B cell (primary cell): ENCODE results near the gene MS4A12. TPM values are rescaled to one million over a fixed set of nuclear protein-coding genes. Genes with fewer than 3 reads are reported as not detected.

Experiments
- ATAC-seq: fragments of 200-7000 bp; cut with Tn5 transposase; one replicate; pipeline ENCODE4 v1.10.0; 2021; ENCODE audit warnings: low read depth, mild to moderate bottlenecking, moderate number of reproducible peaks, moderate library complexity
- CTCF ChIA-PET: fragments of 350-600 bp; sonication (Branson Sonifier 250); formaldehyde crosslinking; loops from one replicate; lab custom pipeline; 2021; ENCODE audit warnings: antibody characterized with exemption, inconsistent platforms; lab: Charles Lee
- POLR2A ChIA-PET: fragments of 350-600 bp; sonication (Branson Sonifier 250); formaldehyde crosslinking; loops from one replicate; lab custom pipeline; 2021; ENCODE audit warnings: antibody characterized with exemption; lab: Charles Lee
- DNase-seq: peaks from one replicate; pipeline ENCODE4 v3.0.0; 2013
- H2AFZ ChIP-seq: 2 replicates; pipeline ENCODE4 v1.6.1; 2012; ENCODE audit warnings: mild to moderate bottlenecking, low read depth, low read length; ENCODE audit not compliant: insufficient read depth, poor library complexity, severe bottlenecking
- H3K27ac ChIP-seq, 2 donors: 1 replicate in 1 of 2; 2 replicates in 1 of 2; pipeline ENCODE4 v1.5.1; 2012 to 2013; ENCODE audit warnings: low read length in 2 of 2, mild to moderate bottlenecking in 2 of 2, moderate library complexity in 1 of 2
- H3K27me3 ChIP-seq, 4 experiments: fragments of 200-600 bp in 1 of 4; sonication (generic) in 1 of 4; replicated peaks in 1 of 4; 1 replicate in 2 of 4; 2 replicates in 2 of 4; pipeline versions ENCODE4 v1.6.1 to v1.7.0; 2013 to 2016; ENCODE audit warnings: low read length in 3 of 4, mild to moderate bottlenecking in 2 of 4, mixed read lengths in 1 of 4, moderate library complexity in 1 of 4; ENCODE audit not compliant: insufficient read depth in 4 of 4, control insufficient read depth in 3 of 4; ENCODE audit errors: control extremely low read depth in 1 of 4
- H3K36me3 ChIP-seq, 2 experiments: replicated peaks in 1 of 2; 1 replicate in 1 of 2; 2 replicates in 1 of 2; pipeline versions ENCODE4 v1.6.1 to v1.7.1; 2013; ENCODE audit warnings: low read length in 1 of 2; ENCODE audit not compliant: insufficient read depth in 2 of 2, control insufficient read depth in 1 of 2; ENCODE audit errors: control extremely low read depth in 1 of 2, extremely low read depth in 1 of 2
- H3K4me1 ChIP-seq, 2 donors: fragments of 200-600 bp in 1 of 2; sonication (generic) in 1 of 2; 1 replicate in 1 of 2; 2 replicates in 1 of 2; pipeline versions ENCODE4 v1.5.1 to v1.6.1; 2013 to 2017; ENCODE audit warnings: low read length in 2 of 2; ENCODE audit not compliant: control insufficient read depth in 2 of 2, insufficient read depth in 2 of 2
- H3K4me2 ChIP-seq: replicated peaks from 2 replicates; pipeline ENCODE3; 2012; ENCODE audit warnings: mild to moderate bottlenecking, low read depth, low read length; ENCODE audit not compliant: poor library complexity, severe bottlenecking
- H3K4me3 ChIP-seq, 5 experiments: fragments of 200-600 bp in 1 of 5; sonication (generic) in 1 of 5; 1 replicate in 3 of 5; 2 replicates in 2 of 5; pipeline versions ENCODE4 v1.5.1 to v1.7.0; 2011 to 2016; ENCODE audit warnings: low read length in 4 of 5, mild to moderate bottlenecking in 4 of 5, low read depth in 2 of 5, control low read depth in 1 of 5, moderate library complexity in 1 of 5; ENCODE audit not compliant: insufficient read depth in 1 of 5; ENCODE audit errors: control extremely low read depth in 1 of 5, extremely low read depth in 1 of 5
- H3K79me2 ChIP-seq: fragments of 200-600 bp; sonication (generic); one replicate; pipeline ENCODE4 v1.6.0; 2016; ENCODE audit warnings: low read length; ENCODE audit not compliant: control insufficient read depth, insufficient read depth
- H3K9ac ChIP-seq: fragments of 200-600 bp; sonication (generic); 2 replicates; pipeline ENCODE4 v1.6.1; 2017; ENCODE audit warnings: mild to moderate bottlenecking, low read length, moderate library complexity
- H3K9me3 ChIP-seq, 3 donors: one replicate each; pipeline versions ENCODE4 v1.6.1 to v1.7.1; 2013; ENCODE audit warnings: low read length in 2 of 3; ENCODE audit not compliant: control insufficient read depth in 2 of 3, insufficient read depth in 1 of 3; ENCODE audit errors: control extremely low read depth in 1 of 3
- H4K20me1 ChIP-seq: 2 replicates; pipeline ENCODE4 v1.6.0; 2012; ENCODE audit warnings: mild to moderate bottlenecking, low read length; ENCODE audit not compliant: insufficient read depth, control insufficient read depth, poor library complexity, severe bottlenecking
- H3K27ac Mint-ChIP-seq: one replicate; pipeline ENCODE4 v1.8.0; 2021; ENCODE audit warnings: mixed read lengths
- H3K27me3 Mint-ChIP-seq: one replicate; pipeline ENCODE4 v1.8.0; 2021; ENCODE audit warnings: mixed read lengths
- H3K4me1 Mint-ChIP-seq: one replicate; pipeline ENCODE4 v1.8.0; 2021; ENCODE audit warnings: mixed read lengths
- H3K4me3 Mint-ChIP-seq: one replicate; pipeline ENCODE4 v1.8.0; 2021; ENCODE audit warnings: mixed read lengths
- H3K9me3 Mint-ChIP-seq: one replicate; pipeline ENCODE4 v1.8.0; 2022; ENCODE audit warnings: mixed read lengths; ENCODE audit not compliant: insufficient read depth
- EZH2 ChIP-seq: IDR thresholded peaks from 2 replicates; pipeline ENCODE4 v1.6.1; 2012; ENCODE audit warnings: borderline replicate concordance, low read depth, mild to moderate bottlenecking, moderate library complexity, low read length; ENCODE audit not compliant: insufficient read depth, poor library complexity, severe bottlenecking
- WGBS: methylation state at CpG from one replicate; pipeline ENCODE4 v1.1.5; 2013; ENCODE audit warnings: missing lambda C conversion rate; ENCODE audit not compliant: insufficient coverage; 5-methylcytosine and 5-hydroxymethylcytosine counted together
- intact Hi-C: fragments of 100-400 bp; cut with micrococcal nuclease; formaldehyde crosslinking; loops from one replicate; pipeline ENCODE4 v1.10.0; 2022
- polyA plus RNA-seq: library from polyadenylated mRNA; depleted of rRNA; stranded (reverse); fragments of >200 nt; gene quantifications from 2 replicates; pipeline ENCODE4 v1.2.3, GENCODE V29; 2012
- total RNA-seq, 2 donors: library from RNA; stranded (reverse); fragments of 120-200 nt in 1 of 2; gene quantifications; 1 replicate in 1 of 2; 2 replicates in 1 of 2; pipeline versions ENCODE4 v1.2.3 to v1.2.4, GENCODE V29; 2013 to 2022
- TF ChIP-seq, protein P1 (sequence below): fragments of 200-600 bp; IDR thresholded peaks from one replicate; pipeline ENCODE4 v1.8.0; 2022; ENCODE audit warnings: antibody characterized with exemption, mild to moderate bottlenecking

MS4A12 gene
- total and polyA plus RNA-seq, 2 donors (not counting 1 experiment from before 2014, with no cell fraction given) = not detected

DNA sequence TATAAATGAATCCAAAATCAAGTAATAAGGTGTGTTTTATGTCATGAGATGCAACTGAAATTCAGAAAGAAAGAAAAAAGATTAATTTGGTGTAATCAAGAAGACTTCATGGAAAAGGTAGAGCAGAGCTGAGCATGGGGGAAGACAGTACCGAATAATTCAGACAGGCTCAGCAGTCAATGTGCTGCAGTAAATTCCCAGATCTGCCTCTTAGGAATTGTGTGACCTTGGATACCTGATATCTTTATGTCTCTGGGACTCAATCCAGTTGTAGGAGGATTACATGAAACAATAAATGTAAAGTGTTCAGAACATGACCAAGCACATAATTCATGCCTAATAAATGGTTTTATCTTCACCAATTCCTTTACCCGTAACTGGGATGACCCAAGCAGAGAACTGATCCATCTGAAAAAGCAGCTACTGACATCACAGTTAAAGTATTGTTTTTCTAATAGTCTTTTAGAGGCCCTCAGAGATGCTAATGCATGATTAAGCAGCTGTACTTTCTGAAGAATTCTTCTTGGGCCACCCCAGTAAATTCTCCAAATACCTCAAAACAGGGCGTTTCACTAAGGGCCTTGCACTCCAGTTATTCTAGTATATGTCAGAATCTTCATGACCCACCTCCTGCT is 7.8 kb downstream of the MS4A12 start:
- Mint-ChIP-seq H3K9me3 (no peaks in the 10 kb centered on the region), H3K4me3 (no peak overlapping the region), H3K4me1 (peaks cover 28% of the 10 kb centered on the region), H3K27ac (no peak overlapping the region), H3K27me3 (no peaks in the 10 kb centered on the region)
- no peak for ATAC-seq
- Histone ChIP-seq H3K9ac (no peak overlapping the region), H3K4me2 (no peak overlapping the region), H3K27me3 (no peaks in the 10 kb centered on the region), H3K79me2 (no peaks in the 10 kb centered on the region), H3K27ac (no peak overlapping the region), H4K20me1 (no peaks in the 10 kb centered on the region), H3K36me3 (no peaks in the 10 kb centered on the region), H3K4me1 (peaks cover 27 to 39% of the 10 kb centered on the region in 2 donors), H3K4me3 (no peak overlapping the region), H2AFZ (no peak overlapping the region), H3K9me3 (no peaks in the 10 kb centered on the region)
- TF ChIP-seq, protein P1, sequence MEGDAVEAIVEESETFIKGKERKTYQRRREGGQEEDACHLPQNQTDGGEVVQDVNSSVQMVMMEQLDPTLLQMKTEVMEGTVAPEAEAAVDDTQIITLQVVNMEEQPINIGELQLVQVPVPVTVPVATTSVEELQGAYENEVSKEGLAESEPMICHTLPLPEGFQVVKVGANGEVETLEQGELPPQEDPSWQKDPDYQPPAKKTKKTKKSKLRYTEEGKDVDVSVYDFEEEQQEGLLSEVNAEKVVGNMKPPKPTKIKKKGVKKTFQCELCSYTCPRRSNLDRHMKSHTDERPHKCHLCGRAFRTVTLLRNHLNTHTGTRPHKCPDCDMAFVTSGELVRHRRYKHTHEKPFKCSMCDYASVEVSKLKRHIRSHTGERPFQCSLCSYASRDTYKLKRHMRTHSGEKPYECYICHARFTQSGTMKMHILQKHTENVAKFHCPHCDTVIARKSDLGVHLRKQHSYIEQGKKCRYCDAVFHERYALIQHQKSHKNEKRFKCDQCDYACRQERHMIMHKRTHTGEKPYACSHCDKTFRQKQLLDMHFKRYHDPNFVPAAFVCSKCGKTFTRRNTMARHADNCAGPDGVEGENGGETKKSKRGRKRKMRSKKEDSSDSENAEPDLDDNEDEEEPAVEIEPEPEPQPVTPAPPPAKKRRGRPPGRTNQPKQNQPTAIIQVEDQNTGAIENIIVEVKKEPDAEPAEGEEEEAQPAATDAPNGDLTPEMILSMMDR = no peak
- TF ChIP-seq EZH2 = no peak
- intact Hi-C loops = no loop called here
- DNase-seq = no peak
- 100% methylated on average over 1 of the region's 3 CpGs for WGBS
- ChIA-PET CTCF (interaction anchor here (0.5 to 2.7 kb wide), 3 partner anchors 12 to 234 kb away, joined by 3 to 11 read pairs (median 9); no protein-coding TSS in a partner anchor), POLR2A (no interaction called here)

DNA sequence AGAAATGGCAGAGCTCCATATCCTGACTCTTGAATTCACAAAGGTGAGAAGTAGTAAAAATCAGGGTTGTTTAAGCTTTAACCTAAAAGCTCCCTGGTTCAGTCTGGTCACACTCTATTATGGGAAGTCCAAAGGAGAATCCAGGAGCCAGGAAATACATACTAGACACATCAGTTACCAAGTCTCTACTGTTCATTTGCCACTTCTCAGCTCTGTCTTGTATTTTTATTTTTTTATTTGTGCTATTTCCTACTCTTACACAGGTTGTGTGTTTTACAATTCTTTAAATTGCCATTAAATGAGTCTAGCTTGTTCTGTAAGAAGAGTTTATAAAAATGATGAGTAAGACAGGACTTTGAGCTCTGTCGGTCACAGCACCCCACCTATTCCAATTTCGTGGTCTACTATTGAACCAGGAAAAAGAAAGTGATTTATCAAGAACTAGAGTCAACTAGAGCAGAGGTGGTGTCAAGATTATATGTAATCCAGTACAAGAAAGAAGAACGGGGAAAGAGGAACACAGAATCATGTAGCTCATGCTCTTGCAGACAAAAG is 9.7 kb downstream of the MS4A12 start:
- ChIA-PET POLR2A (no interaction called here), CTCF (interaction anchor here (1.3 to 3.1 kb wide), 5 partner anchors 10 to 139 kb away, joined by 3 to 11 read pairs (median 7); no protein-coding TSS in a partner anchor)
- Histone ChIP-seq H3K4me2 (no peak overlapping the region), H3K9ac (no peak overlapping the region), H3K79me2 (no peaks in the 10 kb centered on the region), H4K20me1 (no peaks in the 10 kb centered on the region), H3K36me3 (no peaks in the 10 kb centered on the region), H2AFZ (no peak overlapping the region), H3K4me1 (peaks cover 25 to 30% of the 10 kb centered on the region in 2 donors), H3K27ac (no peak overlapping the region), H3K27me3 (no peaks in the 10 kb centered on the region), H3K4me3 (no peak overlapping the region), H3K9me3 (no peaks in the 10 kb centered on the region)
- no CpG with 5 or more reads among the region's 3 CpGs for WGBS
- Mint-ChIP-seq H3K27me3 (peaks cover 4% of the 10 kb centered on the region), H3K4me1 (peaks cover 24% of the 10 kb centered on the region), H3K27ac (no peak overlapping the region), H3K4me3 (no peak overlapping the region), H3K9me3 (no peaks in the 10 kb centered on the region)
- intact Hi-C loops = no loop called here
- no peak for TF ChIP-seq EZH2
- TF ChIP-seq, protein P1 = no peak
- DNase-seq (no peak), ATAC-seq (no peak)
